NCI-H1417 (cell line): ENCODE results near the gene RSPH6A.
A peak's percentile ranks its signal among the peaks of the same experiment; 100 is the strongest.

Experiments used
- DNase-seq, 3 experiments: peaks; one replicate each; lab custom pipeline; 2025; lab: John Stamatoyannopoulos, UW

The RSPH6A gene

DNA sequence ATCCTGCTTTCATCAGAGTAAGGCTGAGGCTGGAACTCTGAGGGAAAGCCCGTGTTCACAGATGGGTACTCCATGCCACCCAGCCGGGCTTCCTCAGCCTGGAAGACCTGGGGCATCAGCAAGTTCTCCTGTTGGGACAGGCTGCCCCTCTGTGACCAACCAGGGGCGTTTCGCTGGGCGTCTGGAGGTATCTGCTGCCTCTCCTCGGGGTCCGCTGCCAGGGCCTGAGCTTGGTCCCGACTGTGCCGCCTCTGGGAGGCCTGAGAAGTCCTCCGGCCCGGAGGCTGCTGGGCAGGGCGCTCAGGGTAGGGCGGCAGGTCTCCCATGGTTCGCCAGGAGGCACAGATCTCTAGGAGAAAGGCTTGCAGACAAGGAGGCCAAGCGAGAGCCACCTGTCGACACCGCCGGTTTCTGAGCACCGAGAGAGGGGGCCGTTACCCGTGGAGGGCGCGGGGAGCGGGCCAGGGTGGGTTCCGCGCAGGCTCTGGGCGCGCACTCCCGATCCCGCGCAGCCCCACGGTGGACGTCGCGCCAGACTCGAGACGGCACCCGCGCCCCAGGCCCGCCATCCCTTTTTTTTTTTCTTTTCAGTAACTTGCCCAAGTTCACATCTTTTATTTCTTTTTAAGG, at the start of gene RSPH6A:
Gene RSPH6A, minus strand, starts transcription at position 458 of the 630 bp plus-strand sequence. Its CDS starts 132 bp downstream, at position 326.
- DNase-seq: no peak

DNA sequence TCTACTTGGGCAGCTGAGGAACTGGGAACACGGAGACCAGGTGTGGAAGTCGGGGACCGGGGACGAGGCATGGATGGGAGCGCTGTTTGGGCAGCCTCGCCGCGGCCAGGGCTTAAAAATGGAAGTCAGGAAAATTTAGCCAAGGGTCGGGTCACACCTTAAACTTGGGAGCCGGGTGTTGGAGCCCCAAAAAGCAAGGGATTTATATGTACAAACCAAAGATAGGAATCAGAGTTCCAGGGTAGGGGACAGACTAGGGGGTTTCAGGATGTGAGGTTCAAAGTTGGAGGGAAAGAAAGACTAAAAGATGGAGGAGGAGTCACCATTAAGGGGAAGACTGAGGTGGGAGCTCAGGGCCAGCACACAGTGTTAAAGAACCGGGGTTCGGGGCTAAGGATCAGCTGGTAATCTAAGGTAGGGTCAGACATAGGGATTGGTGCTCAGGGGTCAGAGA, 49.5 kb upstream of the RSPH6A start:
- DNase-seq: no peak

DNA sequence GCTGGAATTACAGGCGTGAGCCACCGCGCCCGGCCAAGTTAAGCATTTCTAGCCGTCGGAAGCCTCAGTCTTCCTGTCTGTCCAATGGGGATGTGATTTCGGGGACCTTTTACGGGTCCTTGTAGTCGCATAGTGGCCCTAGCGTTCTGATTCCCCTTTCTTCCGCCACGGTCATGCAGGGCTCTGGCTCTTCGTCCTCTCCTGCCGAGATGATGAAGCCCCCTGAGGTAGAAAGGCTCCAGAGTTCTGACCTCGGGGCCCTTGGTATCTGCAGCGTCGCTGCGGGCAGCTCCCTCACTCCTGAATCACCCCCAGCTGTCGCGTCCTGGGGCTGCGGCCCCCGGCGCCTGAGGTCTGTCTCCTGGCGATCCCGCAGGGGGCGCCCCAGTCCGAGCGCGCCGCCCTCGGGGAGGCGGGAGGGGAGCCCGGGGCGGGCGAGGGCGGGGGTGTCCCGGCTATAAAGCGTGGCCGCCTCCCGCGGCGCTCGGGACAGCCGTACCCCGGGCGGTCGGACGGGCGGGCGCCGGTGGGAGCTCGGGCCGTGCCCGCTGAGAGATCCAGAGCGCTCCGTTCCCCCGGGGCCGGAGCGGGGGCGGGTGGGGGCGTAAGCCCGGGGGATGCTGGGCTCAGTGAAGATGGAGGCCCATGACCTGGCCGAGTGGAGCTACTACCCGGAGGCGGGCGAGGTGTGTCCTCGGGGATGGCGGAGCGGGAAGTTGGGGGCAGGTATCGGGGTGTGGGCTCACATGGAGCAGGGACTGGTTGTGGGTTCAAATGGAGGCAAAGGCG, 48.9 kb upstream of the RSPH6A start, which contains the start of gene FOXA3:
Gene FOXA3, plus strand, starts transcription at position 487 of the 789 bp plus-strand sequence. Its CDS starts 131 bp downstream, at position 618.
- peak in 2 of 3 experiments; percentile 56 to 60 for DNase-seq

DNA sequence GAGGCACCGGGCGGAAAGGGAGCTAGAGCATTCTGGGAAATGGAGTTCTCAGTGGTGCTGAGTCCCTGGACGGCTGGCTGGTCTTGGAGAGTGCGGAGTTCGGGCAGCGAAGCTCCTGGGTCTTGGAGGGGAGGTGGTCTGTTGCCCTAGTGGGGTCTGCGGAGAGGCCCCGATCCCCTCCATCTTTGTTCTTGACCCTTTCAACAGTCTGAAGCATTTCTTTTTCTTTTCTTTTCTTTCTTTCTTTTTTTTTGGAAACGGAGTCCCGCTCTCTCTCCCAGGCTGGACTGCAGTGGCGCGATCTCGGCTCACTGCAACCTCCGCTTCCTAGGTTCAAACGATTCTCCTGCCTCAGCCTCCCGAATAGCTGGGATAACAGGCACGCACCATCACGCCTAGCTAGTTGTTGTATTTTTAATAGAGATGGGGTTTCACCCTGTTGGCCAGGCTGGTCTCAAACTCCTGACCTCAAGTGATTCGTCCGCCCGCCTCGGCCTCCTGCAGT, 48.3 kb upstream of the RSPH6A start:
- no peak for DNase-seq

DNA sequence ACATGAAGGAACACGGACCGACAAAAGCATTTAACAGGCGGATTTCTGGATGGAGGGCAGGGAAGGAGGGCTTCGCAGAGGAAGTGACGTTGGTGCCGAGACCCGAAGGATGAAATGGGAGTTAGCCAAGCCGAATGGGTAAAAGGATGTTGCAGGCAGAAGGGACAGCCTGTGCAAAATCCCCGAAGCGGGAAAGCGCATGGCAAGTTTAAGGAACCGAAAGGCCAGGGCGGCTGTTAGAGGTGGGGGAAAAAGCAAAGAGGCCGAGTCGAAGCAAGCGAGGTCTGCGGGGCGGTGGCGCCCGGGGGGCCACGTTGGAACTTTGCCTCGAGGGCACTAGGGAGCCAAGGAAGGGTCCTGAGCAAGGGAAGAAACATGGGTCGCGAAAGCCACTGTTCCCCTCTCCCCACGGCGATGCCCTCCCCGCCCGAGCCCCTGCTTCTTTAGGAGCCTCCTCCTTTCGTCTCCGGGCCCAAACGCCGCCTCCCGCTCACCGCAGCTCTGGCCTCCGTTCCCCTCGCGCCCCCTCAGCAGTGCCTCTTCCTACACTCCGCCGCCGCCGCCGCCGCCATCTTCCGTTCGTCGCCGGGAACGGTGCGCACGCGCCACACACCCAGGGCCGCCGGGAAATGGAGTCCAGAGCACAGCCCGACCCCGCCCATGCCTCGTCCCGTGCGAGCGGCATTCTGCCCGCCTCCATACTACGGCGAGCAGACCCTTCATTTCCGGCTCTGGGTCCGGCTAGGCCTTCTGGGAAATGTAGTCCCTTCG, 47.6 kb upstream of the RSPH6A start, which contains the start of gene SYMPK:
Gene SYMPK, minus strand, starts transcription at position 584 of the 771 bp plus-strand sequence. CDS start 8,652 bp downstream, outside the sequence.
- DNase-seq: peak; percentile 96 to 99 (median 99)

DNA sequence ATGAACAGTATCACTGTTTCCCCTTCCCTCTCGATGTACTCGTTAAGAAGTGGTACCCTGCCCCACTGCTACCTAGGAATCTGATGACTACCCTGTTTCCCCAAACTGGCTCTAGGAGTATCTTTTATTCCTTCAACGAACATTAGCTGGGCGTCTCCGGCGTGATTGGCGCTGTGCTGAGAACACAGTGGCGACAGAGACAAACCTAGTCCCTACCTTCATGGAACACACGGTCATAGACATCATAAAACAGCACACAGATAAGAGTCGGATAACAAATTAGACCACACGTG, 47.1 kb upstream of the RSPH6A start:
- no peak for DNase-seq

DNA sequence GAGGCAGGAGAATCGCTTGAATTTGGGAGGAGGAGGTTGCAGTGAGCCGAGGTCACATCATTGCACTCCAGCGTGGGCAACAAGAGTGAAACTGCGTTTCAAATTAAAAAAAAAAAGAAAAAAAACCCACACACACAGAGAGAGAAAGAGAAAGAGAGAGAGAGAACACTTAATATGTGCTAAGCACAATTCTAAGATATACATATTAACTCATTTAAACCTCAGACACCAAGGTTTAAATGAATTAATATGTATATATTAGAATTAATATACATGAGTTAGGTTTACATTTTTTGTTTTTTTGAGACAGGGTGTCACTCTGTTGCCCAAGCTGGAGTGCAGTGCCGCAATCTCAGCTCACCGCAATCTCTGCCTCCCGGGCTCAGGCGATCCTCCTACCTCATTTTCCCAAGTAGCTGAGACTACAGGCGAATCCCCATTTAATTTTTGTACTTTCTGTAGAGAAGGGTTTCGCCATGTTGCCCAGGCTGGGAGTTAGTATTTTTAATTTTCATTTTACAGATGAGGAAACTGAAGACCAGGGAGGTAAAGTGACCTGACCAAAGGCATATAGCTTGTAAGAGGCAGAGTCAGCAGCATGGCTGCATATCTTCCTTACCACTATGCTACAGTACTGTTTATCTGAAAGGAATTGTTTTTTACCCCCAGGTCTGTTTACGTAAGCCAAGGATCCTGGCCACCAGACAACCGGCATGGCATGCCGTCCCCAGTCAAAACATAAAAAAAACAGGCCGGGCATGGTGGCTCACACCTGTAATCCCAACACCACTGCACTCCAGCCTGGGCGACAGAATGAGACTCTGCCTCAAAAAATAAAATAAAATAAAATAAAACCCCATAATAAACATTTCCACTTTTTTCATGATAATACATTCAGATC, 45.5 kb upstream of the RSPH6A start:
- DNase-seq: no peak

DNA sequence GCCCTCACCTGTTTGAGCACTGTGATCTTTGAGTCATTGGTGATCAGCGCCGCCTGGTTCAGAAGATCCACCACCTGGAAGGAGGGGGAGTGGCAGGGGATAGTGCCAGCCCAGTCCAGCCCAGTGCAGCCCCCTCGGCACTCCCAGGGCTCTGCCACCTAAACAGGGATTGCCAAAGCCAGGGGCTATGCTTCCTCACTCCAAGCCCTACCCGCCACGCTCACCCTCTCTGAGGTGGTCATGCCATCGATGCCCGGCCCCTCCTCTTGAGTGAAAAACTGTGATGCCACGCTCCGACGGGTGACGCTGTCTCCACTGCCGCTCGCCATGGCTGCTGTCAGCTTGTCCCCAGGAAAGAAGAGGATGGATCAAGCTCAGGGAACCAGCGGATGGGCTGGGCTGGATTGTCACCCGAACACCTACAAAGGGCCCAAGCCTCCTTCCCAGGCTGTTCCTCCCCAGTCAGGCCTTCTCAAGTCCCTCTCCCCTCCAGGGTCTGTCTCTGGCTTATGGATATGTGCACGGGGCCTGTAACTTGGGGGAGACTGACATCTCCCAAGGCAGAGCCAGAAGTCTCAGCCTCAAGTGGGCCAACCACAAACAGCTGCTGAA, 39.2 kb upstream of the RSPH6A start:
- no peak for DNase-seq

DNA sequence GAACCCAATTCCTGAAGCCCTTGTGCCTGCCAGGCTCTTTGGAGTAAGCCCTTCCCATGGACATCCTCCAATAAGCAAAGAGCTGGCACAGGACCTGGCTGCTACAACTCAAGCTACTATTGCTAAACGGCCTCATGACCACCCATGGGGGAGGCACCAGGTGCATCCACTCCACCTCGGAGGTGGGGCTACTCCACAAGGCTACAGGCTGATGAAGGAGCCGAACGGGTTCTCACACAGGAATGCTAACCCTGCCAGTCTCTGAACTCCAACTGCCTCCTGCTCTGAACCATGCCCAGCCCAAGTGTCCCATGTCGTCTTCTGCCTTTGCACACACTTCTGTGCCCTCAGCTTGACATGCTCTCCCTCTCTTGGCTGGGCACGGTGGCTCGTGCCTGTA, 37.9 kb upstream of the RSPH6A start:
- DNase-seq: no peak

DNA sequence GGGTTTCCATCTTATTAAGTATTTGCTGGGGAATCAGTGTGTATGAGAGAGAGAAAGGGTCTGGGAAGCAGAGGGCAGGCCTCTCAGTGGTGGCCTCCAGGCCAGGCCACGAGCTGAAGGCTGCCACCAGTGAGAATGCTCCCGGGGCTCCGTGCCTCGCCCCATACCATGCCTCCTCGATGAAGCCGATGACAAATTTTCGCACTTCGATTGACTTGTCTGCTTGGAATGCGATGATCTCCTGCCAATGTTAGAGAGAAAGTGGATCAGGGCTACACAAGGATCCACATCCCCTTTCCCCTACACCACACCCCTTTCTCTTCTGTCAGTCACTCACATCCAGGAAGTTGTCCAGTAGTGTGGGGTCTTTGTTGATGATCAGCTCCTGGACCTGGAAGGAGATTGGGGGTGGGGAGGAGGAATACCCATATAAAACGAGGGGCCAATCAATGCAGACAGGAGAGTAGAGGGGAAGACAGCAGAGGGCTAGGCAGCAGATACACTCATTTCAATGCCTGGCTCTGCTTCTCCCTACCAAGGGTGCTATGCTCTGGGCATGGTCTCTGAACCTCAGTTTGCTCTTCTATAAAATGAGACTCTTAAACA, 37.1 kb upstream of the RSPH6A start:
- DNase-seq: no peak

DNA sequence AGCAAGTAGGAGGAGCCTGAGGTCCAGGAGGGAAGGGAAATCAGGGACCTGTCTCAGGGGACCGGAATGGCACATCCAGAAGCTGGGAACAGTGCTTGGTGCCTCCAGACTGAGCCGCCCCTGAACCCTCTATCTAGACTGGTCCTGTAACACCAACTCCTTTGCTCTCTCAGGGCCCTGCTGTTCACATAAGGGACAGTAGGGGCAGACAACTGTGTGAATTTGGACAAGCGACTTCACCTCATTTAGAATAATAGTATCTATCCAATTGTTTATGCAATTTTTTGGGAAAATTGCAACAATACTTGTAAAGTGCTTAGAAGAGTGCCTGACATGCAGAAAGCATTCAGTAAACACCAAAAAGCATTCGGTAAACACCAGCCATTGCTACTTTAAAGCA, 33.8 kb upstream of the RSPH6A start:
- peak in 1 of 3 experiments; percentile 1 for DNase-seq

DNA sequence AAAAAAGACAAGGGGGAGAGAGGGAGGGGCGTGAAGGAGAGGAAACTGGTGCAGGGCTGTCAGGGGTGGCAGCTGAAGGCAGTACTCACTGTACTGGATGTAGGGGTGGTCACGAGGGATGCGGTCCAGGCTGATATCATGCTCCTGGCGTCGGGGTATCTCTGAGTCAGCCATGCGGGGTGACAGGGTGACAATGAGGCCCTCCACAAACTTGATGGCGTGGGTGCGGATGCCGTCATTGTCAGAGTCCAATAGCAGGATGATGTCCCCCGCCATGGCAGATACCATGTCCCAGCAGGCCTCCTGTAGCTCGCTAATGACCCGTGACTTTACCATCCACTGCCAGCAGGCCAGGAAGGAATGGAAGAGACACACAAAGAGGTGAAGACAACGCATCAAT, 32.6 kb upstream of the RSPH6A start:
- no peak for DNase-seq

DNA sequence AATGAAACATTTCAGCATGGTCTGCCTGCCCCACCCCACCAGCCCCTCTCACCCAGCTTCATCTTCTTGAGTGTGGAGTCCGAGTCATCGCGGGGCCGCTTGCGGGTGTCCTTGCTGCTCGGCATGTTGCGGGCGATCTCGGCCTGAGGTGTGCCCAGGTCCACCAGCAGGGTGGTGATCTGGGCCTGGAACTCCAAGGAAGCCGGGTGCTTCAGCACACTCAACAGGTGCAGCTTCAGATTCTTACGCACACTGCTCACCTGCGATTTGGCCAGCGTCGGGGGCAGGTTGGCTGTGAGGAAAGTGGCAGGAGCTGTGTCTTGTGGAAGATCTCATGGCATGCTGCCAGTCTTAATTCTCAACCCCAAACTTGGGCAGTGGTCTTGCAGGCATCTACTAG, 27.1 kb upstream of the RSPH6A start:
- DNase-seq: no peak

DNA sequence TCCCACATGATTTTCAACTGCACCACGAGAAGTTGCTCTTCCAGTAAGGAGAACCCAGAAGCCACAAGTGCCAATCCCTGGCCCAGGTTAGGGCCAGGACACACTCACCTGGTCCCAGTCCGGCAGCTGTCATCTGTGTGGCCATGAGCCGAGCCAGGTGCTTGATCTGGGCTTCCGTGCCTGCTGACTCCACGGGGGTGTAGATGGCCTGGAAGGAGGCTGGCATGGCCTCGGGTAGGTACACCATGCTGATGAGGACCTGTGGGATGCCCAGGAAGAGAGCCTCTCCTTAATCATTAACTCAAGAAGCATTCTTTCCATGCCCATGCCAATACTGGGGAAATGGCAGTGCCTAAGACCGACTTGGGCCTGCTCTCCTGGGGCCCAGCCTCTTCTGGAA, 19.9 kb upstream of the RSPH6A start:
- no peak for DNase-seq

DNA sequence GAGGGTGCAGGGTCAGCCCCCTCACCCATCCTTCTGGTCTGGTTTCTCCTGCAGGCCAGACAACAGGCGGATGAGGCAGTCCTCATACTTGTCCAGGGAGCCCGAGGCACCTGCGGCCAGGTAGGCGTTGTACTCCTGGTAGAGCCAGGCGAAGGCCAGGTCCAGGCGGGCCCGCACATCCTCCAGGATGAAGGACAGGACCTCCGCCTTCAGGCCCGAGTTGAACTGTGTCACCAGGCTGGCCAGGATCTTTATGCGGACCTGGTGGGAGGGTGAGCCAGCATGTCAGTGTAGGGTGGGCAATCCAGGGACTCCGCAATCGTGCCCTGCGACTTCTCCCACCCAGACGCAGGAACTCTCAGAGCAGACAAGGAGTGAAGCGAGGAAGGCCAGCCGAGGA, 13.8 kb upstream of the RSPH6A start:
- DNase-seq: no peak

DNA sequence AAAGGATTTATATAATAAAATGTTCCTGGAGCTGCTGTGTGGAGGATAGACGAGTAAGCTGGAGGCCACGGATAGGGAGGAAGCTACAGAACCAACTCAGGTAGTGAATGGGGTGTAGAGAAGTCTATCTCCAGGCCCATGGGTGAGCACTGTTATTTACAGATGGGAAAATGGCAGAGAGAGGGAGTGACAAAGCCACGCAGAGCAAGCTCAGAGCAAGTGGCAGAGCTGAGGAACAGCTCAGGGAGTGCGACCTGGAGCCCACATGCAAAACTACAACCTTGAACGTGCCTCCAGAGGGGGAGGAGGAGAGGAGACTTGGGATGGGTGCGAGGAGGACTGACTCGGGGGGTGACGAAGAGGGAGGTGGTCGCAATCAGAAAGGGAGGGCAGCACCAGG, 13.4 kb upstream of the RSPH6A start:
- DNase-seq: no peak

DNA sequence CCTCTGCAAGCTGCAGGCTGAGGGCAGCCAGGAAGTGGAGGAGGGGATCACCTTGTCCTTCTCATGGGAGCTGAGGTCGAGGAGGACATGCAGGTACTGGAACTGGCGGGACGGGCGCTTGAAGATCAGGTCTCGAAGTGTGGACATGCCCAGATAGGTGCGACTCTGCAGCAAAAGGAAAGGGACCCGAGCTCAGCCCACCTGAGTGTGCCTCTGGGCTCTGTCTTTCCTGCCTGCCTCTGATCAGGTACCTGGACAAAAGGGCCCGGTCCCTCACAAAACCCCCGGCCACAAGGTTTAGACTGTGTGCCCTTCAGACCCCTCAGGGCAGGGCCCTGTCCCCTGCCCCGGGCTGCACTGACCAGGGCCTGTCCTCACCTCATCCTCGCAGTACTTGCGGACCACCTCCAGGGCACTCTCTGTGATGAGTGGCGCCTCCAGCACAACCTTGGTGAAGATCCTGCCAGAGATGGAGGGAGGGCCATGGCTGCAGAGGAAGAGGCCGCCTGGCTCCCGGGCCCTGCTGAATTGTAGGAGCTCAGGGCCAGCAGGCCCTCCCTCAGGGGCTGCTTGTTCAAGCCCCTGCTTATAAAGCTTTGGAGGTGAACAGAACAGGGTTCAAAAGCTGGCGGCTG, 12.5 kb upstream of the RSPH6A start:
- no peak for DNase-seq

DNA sequence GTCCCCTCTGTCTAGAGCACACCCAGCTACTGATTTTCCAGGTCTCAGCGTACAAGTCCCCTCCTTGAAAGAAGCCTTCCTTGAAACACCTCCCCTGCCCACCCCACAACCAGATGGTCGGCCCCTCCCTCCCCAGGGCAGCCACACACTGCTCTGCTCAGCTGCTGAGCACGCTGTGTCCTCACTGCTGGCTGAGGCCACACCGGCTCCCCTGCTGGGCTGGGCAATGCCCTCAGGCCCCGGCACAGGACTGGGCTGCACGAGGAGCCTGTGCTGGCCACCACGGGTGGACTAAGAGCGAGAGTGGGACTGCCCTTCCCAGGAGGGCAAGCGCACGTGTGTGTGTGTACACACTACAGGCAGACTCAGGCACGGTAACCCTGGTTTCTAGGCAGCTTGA, 11.8 kb upstream of the RSPH6A start:
- DNase-seq: no peak

DNA sequence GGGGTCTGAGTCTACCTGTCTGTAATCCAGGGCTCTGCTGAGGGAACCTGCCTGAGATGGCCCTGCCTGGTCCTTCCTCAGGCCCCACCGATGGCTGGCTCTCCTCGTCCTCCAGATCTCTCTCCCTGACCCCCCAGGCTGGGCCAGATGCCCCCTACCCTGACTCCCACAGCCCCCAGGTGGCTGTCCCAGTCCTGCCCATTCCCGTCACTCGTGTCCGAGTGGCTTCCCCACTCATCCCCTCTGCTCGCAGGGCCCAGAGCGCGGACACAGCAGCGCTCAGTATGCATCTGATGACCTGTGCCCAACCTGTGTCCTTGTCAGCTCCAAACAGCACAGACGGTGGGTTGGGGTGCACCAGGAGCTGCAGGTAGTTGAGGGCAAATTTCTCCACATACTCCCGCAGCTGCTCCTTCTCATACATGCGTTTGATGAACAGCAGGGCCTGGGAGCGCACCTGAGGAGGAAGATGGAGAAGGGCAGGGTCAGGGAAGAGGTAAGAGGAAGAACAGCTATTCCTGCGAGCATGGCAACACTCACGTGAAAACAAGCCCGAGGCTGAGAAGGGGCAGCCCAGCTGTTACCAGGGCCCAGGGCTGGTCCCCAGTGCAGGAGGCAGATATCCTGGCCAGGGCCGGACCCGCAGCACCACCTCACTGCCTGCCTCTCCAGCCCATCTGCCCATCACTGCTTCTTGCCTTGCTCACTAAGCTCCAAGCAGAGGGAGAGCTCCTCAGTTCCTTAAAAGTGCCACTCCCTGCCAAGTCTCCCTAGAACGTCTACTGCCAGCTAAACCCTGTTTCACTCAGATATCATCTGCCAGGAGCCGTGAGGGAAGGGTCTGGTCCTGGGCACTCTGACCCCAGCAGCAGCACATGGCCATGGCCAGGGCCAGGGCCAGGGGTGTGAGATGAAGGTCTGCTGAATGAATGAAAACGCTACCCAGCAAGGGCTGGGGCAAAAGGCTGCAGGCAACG, 11.1 kb upstream of the RSPH6A start:
- no peak for DNase-seq
